Karpas-422 (cell line): ENCODE measurements around the gene ADCY10. TPM values are rescaled to one million over a fixed set of nuclear protein-coding genes. Genes with fewer than 3 reads are reported as not detected.

Source experiments
- DNase-seq: peaks from one replicate; pipeline ENCODE4 v3.0.0-alpha.2; 2015
- H2AFZ ChIP-seq: fragments of 200-600 bp; sonication (generic); 2 replicates; pipeline ENCODE4 v1.6.1; 2014; ENCODE audit warnings: antibody characterized with exemption, low read length, mixed read lengths
- H3K27ac ChIP-seq: fragments of 200-600 bp; sonication (generic); 2 replicates; pipeline ENCODE4 v1.5.1; 2014; ENCODE audit warnings: mild to moderate bottlenecking, low read length, moderate library complexity
- H3K27me3 ChIP-seq: fragments of 200-600 bp; sonication (generic); 2 replicates; pipeline ENCODE4 v1.6.1; 2014; ENCODE audit warnings: low read length, mixed read lengths
- H3K36me3 ChIP-seq: fragments of 200-600 bp; sonication (generic); 2 replicates; pipeline ENCODE4 v1.6.1; 2014; ENCODE audit warnings: low read length, mixed read lengths; ENCODE audit not compliant: insufficient read depth
- H3K4me1 ChIP-seq: fragments of 200-600 bp; sonication (generic); 2 replicates; pipeline ENCODE4 v1.6.1; 2014; ENCODE audit warnings: mild to moderate bottlenecking, low read length, mixed read lengths
- H3K4me2 ChIP-seq: fragments of 200-600 bp; sonication (generic); 2 replicates; pipeline ENCODE4 v1.6.1; 2014; ENCODE audit warnings: low read length, low read depth, mild to moderate bottlenecking; ENCODE audit not compliant: poor library complexity, severe bottlenecking
- H3K4me3 ChIP-seq: fragments of 200-600 bp; sonication (generic); 2 replicates; pipeline ENCODE4 v1.5.1; 2014; ENCODE audit warnings: mild to moderate bottlenecking, antibody characterized with exemption, low read length, mixed read lengths
- H3K79me2 ChIP-seq: fragments of 200-600 bp; sonication (generic); 2 replicates; pipeline ENCODE4 v1.6.1; 2014; ENCODE audit warnings: mild to moderate bottlenecking, low read length, mixed read lengths
- H3K9ac ChIP-seq: fragments of 200-600 bp; sonication (generic); 2 replicates; pipeline ENCODE4 v1.6.0; 2014; ENCODE audit warnings: low read length
- H3K9me2 ChIP-seq: fragments of 200-600 bp; sonication (generic), shearing (Covaris generic); replicated peaks from 2 replicates; pipeline ENCODE4 v1.6.0; 2014; ENCODE audit warnings: mild to moderate bottlenecking, low read length, moderate library complexity; ENCODE audit not compliant: insufficient read depth
- H3K9me3 ChIP-seq: fragments of 300-700, 200-600 bp; sonication (generic); 2 replicates; pipeline ENCODE4 v1.6.1; 2014; ENCODE audit warnings: low read length, mixed read lengths
- H4K20me1 ChIP-seq: fragments of 200-600 bp; sonication (generic); 2 replicates; pipeline ENCODE4 v1.6.1; 2014; ENCODE audit warnings: mild to moderate bottlenecking, antibody characterized with exemption, low read length, low read depth; ENCODE audit not compliant: insufficient read depth
- total RNA-seq: library from RNA; depleted of rRNA; stranded (reverse); fragments of >200 nt; shearing (Covaris generic); gene quantifications from 2 replicates; pipeline ENCODE4 v1.2.3, GENCODE V29; 2014; ENCODE audit warnings: low replicate concordance

Gene ADCY10
- total RNA-seq, 1 experiment from 2014 or later, result not detected

DNA sequence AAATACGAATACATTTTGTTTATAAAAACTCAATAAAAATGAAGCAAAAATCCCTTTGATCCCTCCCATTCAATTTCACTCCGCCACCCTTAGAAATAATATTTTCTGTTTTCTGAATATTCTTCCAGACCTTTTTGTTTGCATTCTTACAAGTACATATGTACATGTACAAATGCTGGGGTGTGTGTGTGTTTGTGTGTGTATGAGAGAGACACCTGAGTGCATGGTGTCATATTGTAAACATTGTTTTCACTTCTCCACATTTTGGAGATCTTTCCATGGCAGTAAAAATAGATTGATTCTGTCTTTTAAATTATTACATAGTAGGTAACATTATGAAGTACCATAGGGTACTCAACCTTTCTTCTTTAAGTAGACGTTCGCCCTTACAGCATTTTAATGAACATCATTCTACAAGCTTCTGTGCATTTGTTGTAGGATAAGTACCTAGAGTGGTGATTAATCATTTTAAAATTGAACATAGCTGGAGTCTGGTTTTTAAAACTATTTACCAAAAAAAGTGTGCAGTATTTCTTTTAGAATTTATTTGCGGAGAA is 24.2 kb upstream of the ADCY10 start:
- Histone ChIP-seq H3K4me2 (peak overlapping the region; percentile 92), H3K27me3 (no peaks in the 10 kb centered on the region), H3K9me2 (no peaks in the 10 kb centered on the region), H2AFZ (no peak overlapping the region), H3K27ac (peak overlapping the region; percentile 91), H3K79me2 (peaks cover 90% of the 10 kb centered on the region), H3K4me1 (peaks cover 28% of the 10 kb centered on the region), H3K4me3 (peak overlapping the region; percentile 77), H3K9ac (peak overlapping the region; percentile 83), H3K36me3 (peaks cover 15% of the 10 kb centered on the region), H4K20me1 (no peaks in the 10 kb centered on the region), H3K9me3 (no peaks in the 10 kb centered on the region)
- no peak for DNase-seq

DNA sequence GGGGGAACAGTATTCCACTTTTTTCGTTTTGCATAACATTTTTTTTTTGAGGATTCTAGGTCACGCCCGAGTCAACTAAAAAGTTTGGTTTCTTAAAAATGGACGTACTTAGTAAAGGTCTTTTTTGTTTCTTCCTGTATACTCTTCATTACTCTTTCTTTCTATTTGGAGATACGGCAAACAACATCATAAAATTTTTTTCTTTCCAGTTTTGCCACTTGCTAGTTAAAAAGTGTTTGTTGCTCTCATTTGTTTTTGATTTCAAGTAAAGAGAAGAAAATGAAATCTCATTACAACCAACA is 23.7 kb upstream of the ADCY10 start:
- peak overlapping the region; percentile 91 for H3K27ac ChIP-seq
- no peaks in the 10 kb centered on the region for H4K20me1 ChIP-seq
- peak overlapping the region; percentile 92 for H3K4me2 ChIP-seq
- no peaks in the 10 kb centered on the region for H3K27me3 ChIP-seq
- no peaks in the 10 kb centered on the region for H3K9me3 ChIP-seq
- peak overlapping the region; percentile 77 for H3K4me3 ChIP-seq
- H3K4me1 ChIP-seq, result peaks cover 32% of the 10 kb centered on the region
- DNase-seq, result no peak
- H3K9me2 ChIP-seq, result no peaks in the 10 kb centered on the region
- peak overlapping the region; percentile 83 for H3K9ac ChIP-seq
- peaks cover 15% of the 10 kb centered on the region for H3K36me3 ChIP-seq
- H2AFZ ChIP-seq, result no peak overlapping the region
- peaks cover 90% of the 10 kb centered on the region for H3K79me2 ChIP-seq

DNA sequence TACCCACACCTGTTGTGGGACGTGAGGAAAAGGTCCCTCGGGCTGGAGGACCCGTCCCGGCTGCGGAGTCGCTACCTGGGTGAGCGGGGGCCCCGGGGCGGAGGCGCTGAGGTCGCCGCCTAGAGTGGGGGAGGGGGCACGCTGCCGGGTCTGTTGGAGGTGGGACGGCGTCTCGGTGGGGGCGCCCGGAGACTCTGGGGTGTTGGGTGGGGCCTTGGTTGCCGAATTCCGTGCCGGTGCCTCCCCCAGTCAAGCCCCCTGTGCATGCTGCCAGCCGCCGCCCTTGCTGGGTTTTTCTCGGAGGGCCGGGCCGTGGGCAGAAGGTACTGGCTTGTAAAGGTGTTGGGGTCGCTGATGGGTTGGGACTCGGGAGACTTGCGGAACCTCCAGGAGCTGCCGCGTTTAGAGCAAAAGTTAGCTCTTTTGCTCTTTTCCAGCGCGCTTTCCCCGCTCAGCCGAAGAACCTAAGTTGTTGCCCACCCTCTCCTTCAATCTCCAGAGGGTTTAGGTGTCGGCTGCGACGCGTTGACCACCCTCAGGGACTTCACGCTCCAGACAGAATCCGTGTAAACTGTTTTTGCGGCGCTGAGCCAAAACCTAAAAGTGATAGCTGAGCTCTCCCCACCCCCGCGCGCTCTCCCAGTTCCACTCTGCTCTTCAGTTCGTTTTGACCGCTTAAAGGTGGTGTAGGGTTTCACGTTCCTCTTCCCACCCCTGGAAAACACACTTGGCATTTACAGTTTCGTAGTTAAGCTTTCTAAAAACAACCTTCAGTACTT is 23.2 kb upstream of the ADCY10 start, which contains the start of gene MPC2:
MPC2 (minus strand) TSS at position 143 of the 779 bp plus-strand sequence. CDS start 1,231 bp downstream, outside the sequence.
- H3K27me3 ChIP-seq, result no peaks in the 10 kb centered on the region
- peak within 1 kb of the TSS; percentile 91 for H3K27ac ChIP-seq
- H3K9ac ChIP-seq, result peak within 1 kb of the TSS; percentile 83
- H3K9me3 ChIP-seq, result no peaks in the 10 kb centered on the region
- H3K9me2 ChIP-seq, result no peaks in the 10 kb centered on the region
- H3K4me3 ChIP-seq, result peak within 1 kb of the TSS; percentile 77
- peaks cover 90% of the 10 kb centered on the region for H3K79me2 ChIP-seq
- H3K36me3 ChIP-seq, result peaks cover 12% of the 10 kb centered on the region
- no peaks in the 10 kb centered on the region for H4K20me1 ChIP-seq
- H2AFZ ChIP-seq, result peak within 1 kb of the TSS; percentile 56; the same call in 1 of the 2 replicates
- DNase-seq, result peak; percentile 86
- peak within 1 kb of the TSS; percentile 92 for H3K4me2 ChIP-seq
- H3K4me1 ChIP-seq, result peaks cover 32% of the 10 kb centered on the region

DNA sequence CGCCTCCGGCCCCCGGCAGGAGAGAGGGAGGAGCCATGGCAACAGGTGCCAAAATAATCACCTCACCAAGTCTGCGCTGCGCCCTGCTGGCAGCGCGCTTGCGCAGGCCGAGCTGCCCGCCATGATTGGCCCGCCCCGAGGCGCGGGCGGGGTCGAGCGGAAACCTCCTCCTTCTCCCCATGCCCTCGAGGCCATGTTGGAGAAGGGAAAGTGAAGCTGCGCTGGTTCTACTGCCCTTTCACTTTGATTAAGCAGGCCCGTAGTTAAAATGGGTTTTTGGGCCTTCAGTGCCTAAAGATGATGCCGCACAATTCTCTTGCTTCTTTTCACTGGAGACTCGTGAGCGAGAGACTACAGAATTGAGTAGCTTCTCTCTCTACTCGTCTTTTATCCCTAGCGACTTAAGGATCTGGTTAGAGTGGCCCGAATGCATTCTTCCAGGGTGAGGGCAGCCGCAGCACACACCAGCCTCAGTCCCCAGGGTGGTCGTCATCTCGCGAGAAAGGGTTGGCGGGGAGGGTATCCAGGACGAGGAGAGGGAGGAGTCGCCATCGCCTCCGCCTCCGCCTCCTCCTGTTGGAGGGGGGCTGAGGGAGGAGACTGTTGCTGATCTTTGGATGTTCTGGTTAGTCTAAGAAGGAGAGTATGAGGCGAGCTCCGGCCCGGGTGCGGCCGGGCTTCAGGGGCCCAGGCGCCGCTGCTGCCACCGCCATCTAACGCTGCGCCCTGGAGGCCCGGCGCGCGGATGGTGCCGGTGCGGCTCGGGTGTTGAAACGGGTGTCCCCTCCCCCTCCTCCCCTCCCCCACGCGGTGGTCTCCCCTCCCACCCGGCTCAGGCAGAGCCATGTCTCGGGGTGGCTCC is 22.4 kb upstream of the ADCY10 start, which contains the start of gene DCAF6:
DCAF6 (plus strand) TSS at position 616 of the 862 bp plus-strand sequence; CDS start at position 845, 229 bp downstream.
- Histone ChIP-seq H3K9ac (peak within 1 kb of the TSS; percentile 83), H4K20me1 (no peaks in the 10 kb centered on the region), H3K36me3 (peaks cover 5% of the 10 kb centered on the region), H3K27ac (peak within 1 kb of the TSS; percentile 91), H2AFZ (peak within 1 kb of the TSS; percentile 56; the same call in 1 of the 2 replicates), H3K4me3 (peak within 1 kb of the TSS; percentile 77), H3K27me3 (no peaks in the 10 kb centered on the region), H3K4me1 (peaks cover 37% of the 10 kb centered on the region), H3K4me2 (peak within 1 kb of the TSS; percentile 92), H3K9me2 (no peaks in the 10 kb centered on the region), H3K79me2 (peaks cover 89% of the 10 kb centered on the region), H3K9me3 (no peaks in the 10 kb centered on the region)
- peak; percentile 99 for DNase-seq

DNA sequence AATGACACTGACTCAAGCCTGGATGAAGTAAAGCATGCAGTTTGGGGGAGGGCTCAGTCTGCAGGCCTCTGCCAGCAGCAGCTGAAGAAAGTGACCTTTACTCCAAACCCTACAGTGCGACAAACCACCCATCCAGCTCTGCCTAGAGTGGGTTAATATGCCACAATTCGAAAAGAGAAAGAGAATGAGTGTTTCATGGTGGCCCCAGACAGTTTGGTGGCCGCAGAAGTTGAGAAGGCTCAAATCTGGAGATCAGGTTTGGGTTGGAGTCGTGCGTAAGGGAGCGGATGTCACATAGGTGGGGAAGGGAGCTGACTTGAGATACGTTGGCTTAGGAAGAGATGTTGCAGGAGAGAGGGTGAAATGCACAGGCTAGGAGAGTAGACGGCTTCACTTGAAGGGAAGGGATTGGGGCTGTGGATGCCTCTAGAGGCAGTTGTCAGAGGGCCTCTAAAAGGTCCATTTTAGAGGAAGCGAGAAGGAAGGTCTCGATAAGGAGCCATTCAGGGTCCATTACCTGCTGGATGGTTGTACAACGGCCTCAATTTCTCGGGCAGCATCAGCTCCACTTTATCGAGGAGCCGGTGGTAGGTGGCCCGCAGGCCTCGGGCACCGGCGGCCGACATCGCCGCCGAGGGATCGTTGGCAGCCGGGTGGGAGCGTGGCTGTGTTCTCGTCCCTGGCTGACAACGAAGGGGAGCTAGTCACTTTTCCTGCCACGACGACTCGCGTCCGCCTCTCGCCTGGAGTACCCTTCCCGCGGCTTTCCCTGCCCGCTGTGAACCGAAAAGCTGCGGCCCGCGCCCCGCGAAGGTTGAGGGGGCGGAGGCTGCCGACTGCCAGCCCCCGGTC is 21.5 kb upstream of the ADCY10 start:
- H3K9ac ChIP-seq, result peak overlapping the region; percentile 76
- no peaks in the 10 kb centered on the region for H3K9me2 ChIP-seq
- H3K36me3 ChIP-seq, result no peaks in the 10 kb centered on the region
- peak overlapping the region; percentile 77 for H3K4me3 ChIP-seq
- no peaks in the 10 kb centered on the region for H4K20me1 ChIP-seq
- H3K27ac ChIP-seq, result peak overlapping the region; percentile 56
- peaks cover 89% of the 10 kb centered on the region for H3K79me2 ChIP-seq
- no peaks in the 10 kb centered on the region for H3K27me3 ChIP-seq
- H3K9me3 ChIP-seq, result no peaks in the 10 kb centered on the region
- peak overlapping the region; percentile 92 for H3K4me2 ChIP-seq
- H2AFZ ChIP-seq, result no peak overlapping the region; the same call in 1 of the 2 replicates
- H3K4me1 ChIP-seq, result peaks cover 44% of the 10 kb centered on the region
- DNase-seq, result peak; percentile 81

DNA sequence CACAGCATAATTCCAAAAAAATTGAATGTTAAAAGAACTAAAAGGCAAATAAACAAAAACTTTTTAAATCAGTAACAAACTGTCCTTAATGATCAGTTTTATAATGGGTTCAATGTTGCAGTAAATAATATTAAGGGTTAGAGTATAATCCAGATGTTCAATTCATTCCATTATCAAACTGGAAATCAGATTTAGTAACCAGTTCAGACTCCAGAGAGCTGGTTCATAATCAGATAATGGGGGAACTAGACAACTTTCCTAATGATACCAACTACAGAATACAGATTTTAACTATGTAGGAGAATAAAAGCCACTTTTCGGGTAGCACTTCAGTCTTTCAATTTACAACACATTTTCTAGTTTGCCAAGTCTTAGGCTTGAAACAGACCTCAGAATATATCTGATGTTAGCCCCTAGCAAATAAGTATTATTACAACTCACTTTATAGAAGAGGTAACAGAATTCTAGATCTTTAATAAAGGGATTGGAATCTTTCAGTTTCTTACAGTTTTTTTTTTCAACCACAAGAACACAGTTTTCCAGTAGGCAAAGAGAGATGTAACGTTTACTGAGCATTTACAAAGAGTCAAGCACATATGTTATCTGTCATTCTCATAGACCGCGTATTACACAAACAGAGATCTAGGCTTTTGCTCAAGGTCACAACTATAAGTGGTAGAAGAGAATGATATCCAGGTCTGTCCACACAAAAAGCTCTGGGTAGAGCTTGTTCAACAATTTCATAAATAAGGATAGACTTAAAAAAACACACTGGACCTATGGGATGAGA is 20.7 kb upstream of the ADCY10 start:
- no peak for DNase-seq

DNA sequence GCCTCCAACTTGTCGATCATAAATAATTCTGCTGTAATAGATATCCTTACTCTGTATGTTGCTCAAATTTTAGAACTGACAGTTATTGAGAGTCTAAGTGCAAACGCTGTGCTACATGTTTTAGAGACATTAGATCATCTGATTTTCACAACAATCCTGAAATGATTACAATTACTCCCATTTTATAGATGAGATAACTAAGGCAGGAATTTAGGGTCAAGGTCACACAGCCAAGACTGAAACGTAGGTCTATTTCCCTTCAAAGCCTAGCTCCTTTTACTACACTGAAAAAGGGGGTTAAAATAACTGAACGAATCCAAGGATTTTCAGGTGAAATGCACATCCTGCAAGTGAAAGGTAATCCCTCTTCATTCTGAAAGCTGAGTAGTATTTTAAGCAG is 19.9 kb upstream of the ADCY10 start:
- Histone ChIP-seq H3K9me2 (no peaks in the 10 kb centered on the region), H3K9me3 (no peaks in the 10 kb centered on the region), H3K27ac (peak overlapping the region; percentile 56; the same call in 1 of the 2 replicates), H3K36me3 (no peaks in the 10 kb centered on the region), H3K27me3 (no peaks in the 10 kb centered on the region), H2AFZ (no peak overlapping the region), H3K79me2 (peaks cover 89% of the 10 kb centered on the region), H3K4me2 (peak overlapping the region; percentile 92), H4K20me1 (no peaks in the 10 kb centered on the region), H3K4me3 (peak overlapping the region; percentile 77), H3K9ac (peak overlapping the region; percentile 76), H3K4me1 (peaks cover 57% of the 10 kb centered on the region)
- no peak for DNase-seq

More for the DNA sequence above, 20.7 kb upstream of the ADCY10 start:
- peak overlapping the region; percentile 92 for H3K4me2 ChIP-seq
- no peaks in the 10 kb centered on the region for H3K36me3 ChIP-seq
- peaks cover 89% of the 10 kb centered on the region for H3K79me2 ChIP-seq
- H3K27me3 ChIP-seq, result no peaks in the 10 kb centered on the region
- no peaks in the 10 kb centered on the region for H3K9me3 ChIP-seq
- no peaks in the 10 kb centered on the region for H4K20me1 ChIP-seq
- peak overlapping the region; percentile 76 for H3K9ac ChIP-seq
- H3K9me2 ChIP-seq, result no peaks in the 10 kb centered on the region
- peak overlapping the region; percentile 56 for H3K27ac ChIP-seq
- peak overlapping the region; percentile 77 for H3K4me3 ChIP-seq
- peaks cover 53% of the 10 kb centered on the region for H3K4me1 ChIP-seq
- H2AFZ ChIP-seq, result no peak overlapping the region
